ENCODE measurements around the gene DHX8. TPM values are rescaled to one million over a fixed set of nuclear protein-coding genes. Genes with fewer than 3 reads are reported as not detected.

Gene DHX8
- total and polyA plus RNA-seq, 2 of the 4 experiments (the other 2 are of a cell fraction) = 21.8 to 50.0 TPM

DNA sequence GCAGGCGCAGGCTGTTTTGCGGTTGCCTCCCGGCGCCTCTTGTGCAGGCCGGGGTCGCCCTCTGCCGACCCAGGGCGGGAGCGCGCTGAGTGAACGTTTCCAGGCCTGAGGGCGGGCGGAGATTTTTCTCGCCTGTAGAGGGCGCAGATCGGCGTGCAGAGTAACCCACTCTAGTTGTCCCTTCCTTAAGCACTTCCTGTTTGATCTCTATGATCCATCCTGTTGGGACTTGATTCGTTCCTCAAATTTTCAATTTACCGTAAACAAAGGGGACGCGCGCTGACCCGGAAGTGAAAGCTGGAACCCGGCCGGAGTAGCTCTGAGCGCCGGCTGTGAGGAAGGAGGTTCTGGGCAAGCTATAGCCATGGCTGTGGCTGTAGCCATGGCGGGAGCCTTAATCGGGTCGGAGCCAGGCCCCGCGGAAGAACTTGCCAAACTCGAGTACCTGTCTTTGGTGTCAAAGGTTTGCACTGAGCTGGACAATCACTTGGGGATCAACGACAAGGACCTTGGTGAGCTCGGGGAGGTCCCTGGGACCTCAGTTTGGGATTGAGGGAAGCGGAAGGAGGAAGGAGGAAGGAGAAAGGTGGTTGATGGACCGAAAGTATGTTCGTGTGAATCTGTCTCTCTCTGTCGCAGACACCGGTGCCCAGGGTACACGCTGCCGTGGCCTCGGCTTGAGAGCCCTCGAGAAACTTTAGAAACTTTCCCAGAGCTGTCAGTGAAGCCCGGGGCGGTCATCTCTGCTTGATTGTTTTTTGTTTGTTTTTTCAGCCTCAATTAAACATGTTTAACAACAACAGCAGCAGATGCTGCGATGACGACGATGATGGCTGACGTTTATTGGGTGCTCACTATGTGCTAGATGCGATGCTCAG is at the start of gene DHX8 (continued):
- TF ChIP-seq CEBPB (IDR thresholded peaks at IDR 0.05; ENCODE audit: low read depth, low read length) = no peak
- 0 out of 2 replicates have a peak, but pooled peaks have one; percentile 54 for TF ChIP-seq CHD1 (IDR thresholded peaks at IDR 0.05; ENCODE audit: low read depth, low read length)
- TF ChIP-seq RCOR1 (IDR thresholded peaks at IDR 0.05; ENCODE audit: insufficient replicate concordance, low read length) = no peak
- TF ChIP-seq RAD21 (IDR thresholded peaks at IDR 0.05; ENCODE audit: low read length) = peak; percentile 100
- 0 out of 2 replicates have a peak, but pooled peaks have one; percentile 49 for TF ChIP-seq RFX5 (IDR thresholded peaks at IDR 0.05; ENCODE audit: low read depth, low read length)
- TF ChIP-seq MXI1 (IDR thresholded peaks at IDR 0.05; ENCODE audit: borderline replicate concordance, low read depth, low read length) = 0 out of 2 replicates have a peak, but pooled peaks have one; percentile 45
